Activated naive CD4-positive, alpha-beta T cell treated with anti-CD3 and anti-CD28 coated beads for 36 hours (primary cell): ENCODE measurements around the gene CHRNA5. TPM values are rescaled to one million over a fixed set of nuclear protein-coding genes. Genes with fewer than 3 reads are reported as not detected.
"Not testable (repeated sequence)": the region's sequence is repeated elsewhere in the genome, so short reads cannot be mapped to it uniquely, and the experiment has no call there.

ENCODE experiments used
- CTCF ChIA-PET: fragments of 350-600 bp; sonication (Branson Sonifier 250); formaldehyde crosslinking; loops from one replicate; lab custom pipeline; 2021; ENCODE audit warnings: antibody characterized with exemption; lab: Charles Lee
- DNase-seq: peaks from one replicate; pipeline ENCODE4 v3.0.0-alpha.2; 2020
- H3K27ac Mint-ChIP-seq: one replicate; pipeline ENCODE4 v1.8.0; 2021; ENCODE audit warnings: mild to moderate bottlenecking, mixed read lengths
- H3K27me3 Mint-ChIP-seq: one replicate; pipeline ENCODE4 v1.8.0; 2021; ENCODE audit warnings: low read depth, mixed read lengths
- H3K36me3 Mint-ChIP-seq: one replicate; pipeline ENCODE4 v1.8.0; 2021; ENCODE audit warnings: low read depth, mixed read lengths
- H3K4me1 Mint-ChIP-seq: one replicate; pipeline ENCODE4 v1.8.0; 2021; ENCODE audit warnings: low read depth, mixed read lengths
- H3K4me3 Mint-ChIP-seq: one replicate; pipeline ENCODE4 v1.8.0; 2021; ENCODE audit warnings: mild to moderate bottlenecking, moderate library complexity, mixed read lengths
- H3K9me3 Mint-ChIP-seq: one replicate; pipeline ENCODE4 v1.8.0; 2021; ENCODE audit warnings: mixed read lengths
- intact Hi-C: fragments of 100-400 bp; cut with micrococcal nuclease; formaldehyde crosslinking; loops from one replicate; pipeline ENCODE4 v1.15.1; 2023
- total RNA-seq, 2 experiments: library from RNA; stranded (reverse); gene quantifications; one replicate each; pipeline ENCODE4 v1.2.3, GENCODE V29; 2021

CHRNA5 gene
- total RNA-seq, 2 experiments from 2014 or later: 1.1 to 1.5 TPM

DNA sequence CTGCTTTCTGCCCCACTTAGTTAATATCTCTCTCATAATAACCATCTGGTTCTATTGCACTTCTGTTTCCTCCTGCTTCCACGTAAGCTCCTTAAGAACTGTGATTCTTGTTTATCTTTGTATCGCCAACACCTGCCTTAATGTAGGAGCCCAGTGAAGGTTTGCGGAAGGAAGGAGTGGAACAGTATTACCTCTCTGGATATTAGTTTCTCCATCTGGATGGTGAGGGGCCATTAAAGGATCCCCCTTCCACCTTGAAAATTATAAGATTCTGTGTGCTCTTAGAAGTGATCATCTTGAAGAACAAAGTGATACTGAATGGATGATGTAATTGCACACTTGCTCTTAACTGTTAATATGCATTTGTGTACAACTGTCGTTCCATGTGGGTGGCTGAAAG is 2.2 kb downstream of the CHRNA5 start:
- Mint-ChIP-seq H3K27ac (no peak overlapping the region), H3K9me3 (no peaks in the 10 kb centered on the region), H3K27me3 (peaks cover 38% of the 10 kb centered on the region), H3K4me1 (peaks cover 24% of the 10 kb centered on the region), H3K36me3 (no peaks in the 10 kb centered on the region), H3K4me3 (no peak overlapping the region)
- DNase-seq: no peak
- CTCF ChIA-PET: no interaction called here
- intact Hi-C loops: loop anchor here (2.0 kb wide), 1 partner anchor 27 kb away; the partner anchor contains the start of gene PSMA4

GRCh38 chr15:78570710-78571109 is 5.4 kb downstream of the CHRNA5 start:
- no peak for DNase-seq
- intact Hi-C loops: no loop called here
- no peaks in the 10 kb centered on the region for H3K36me3 Mint-ChIP-seq
- H3K9me3 Mint-ChIP-seq: no peaks in the 10 kb centered on the region
- H3K4me3 Mint-ChIP-seq: no peak overlapping the region
- CTCF ChIA-PET: no interaction called here
- H3K27ac Mint-ChIP-seq: no peak overlapping the region
- peaks cover 15% of the 10 kb centered on the region for H3K4me1 Mint-ChIP-seq
- peaks cover 22% of the 10 kb centered on the region for H3K27me3 Mint-ChIP-seq

- CTCF ChIA-PET: no interaction called here
- no peak for DNase-seq
- H3K27ac Mint-ChIP-seq: no peak overlapping the region
- H3K4me3 Mint-ChIP-seq: no peak overlapping the region
- H3K27me3 Mint-ChIP-seq: peaks cover 16% of the 10 kb centered on the region
- H3K9me3 Mint-ChIP-seq: no peaks in the 10 kb centered on the region
- no peaks in the 10 kb centered on the region for H3K36me3 Mint-ChIP-seq
- H3K4me1 Mint-ChIP-seq: peaks cover 10% of the 10 kb centered on the region
- intact Hi-C loops: no loop called here
Observed at GRCh38 chr15:78571382-78571781, 6.1 kb downstream of the CHRNA5 start.

DNA sequence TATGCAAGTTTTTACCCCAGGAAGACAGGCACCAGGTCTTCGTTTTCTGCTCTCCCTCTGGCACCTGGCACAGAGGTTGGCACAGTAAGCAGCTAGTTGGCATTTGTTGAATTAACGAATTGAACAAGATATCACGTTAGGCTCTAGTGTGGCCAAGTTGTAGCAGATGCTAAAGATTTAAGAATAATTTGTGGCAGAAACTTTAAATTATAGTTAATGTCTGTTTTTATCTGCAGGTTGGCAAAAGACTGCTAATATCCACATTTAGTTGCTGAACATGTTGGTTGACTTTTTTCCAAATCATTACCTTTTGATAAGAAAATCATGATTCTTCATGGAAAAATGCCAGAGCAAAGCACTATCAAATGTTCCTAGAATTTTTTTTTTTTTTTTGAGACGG is 8.1 kb downstream of the CHRNA5 start:
- CTCF ChIA-PET: no interaction called here
- no peak for DNase-seq
- intact Hi-C loops: no loop called here
- Mint-ChIP-seq H3K27ac (no peak overlapping the region), H3K27me3 (peaks cover 5% of the 10 kb centered on the region), H3K36me3 (no peaks in the 10 kb centered on the region), H3K9me3 (no peaks in the 10 kb centered on the region), H3K4me1 (peaks cover 2% of the 10 kb centered on the region), H3K4me3 (no peak overlapping the region)

DNA sequence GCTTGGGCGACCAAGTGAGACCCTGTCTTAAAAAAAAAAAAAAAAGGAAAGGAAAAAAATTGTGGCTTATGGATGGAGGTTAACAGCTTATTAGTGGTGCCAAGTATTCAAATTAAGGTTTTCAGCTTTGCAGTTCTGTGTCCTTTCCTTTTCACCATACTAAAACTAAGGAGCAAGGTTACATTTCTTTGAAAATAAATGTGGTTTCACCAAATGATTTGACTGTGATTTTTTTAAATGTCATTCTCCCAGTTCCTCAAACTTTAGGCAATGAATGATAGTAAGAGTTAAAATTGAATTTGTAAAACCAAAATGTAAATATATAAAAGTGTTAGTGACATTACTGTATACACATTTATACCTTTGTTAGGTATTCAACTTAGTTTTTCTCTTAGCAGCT is 9.6 kb downstream of the CHRNA5 start:
- Mint-ChIP-seq H3K9me3 (no peaks in the 10 kb centered on the region), H3K36me3 (no peaks in the 10 kb centered on the region), H3K4me3 (no peak overlapping the region), H3K4me1 (no peaks in the 10 kb centered on the region), H3K27me3 (peaks cover 5% of the 10 kb centered on the region), H3K27ac (no peak overlapping the region)
- intact Hi-C loops: no loop called here
- CTCF ChIA-PET: interaction anchor here (0.7 kb wide), 1 partner anchor 25 kb away, joined by 3 read pairs; no protein-coding TSS in a partner anchor
- DNase-seq: no peak

GRCh38 chr15:78597583-78597982 is 32.3 kb downstream of the CHRNA5 start:
- no peak for DNase-seq
- Mint-ChIP-seq H3K9me3 (no peaks in the 10 kb centered on the region), H3K27me3 (no peaks in the 10 kb centered on the region), H3K27ac (no peak overlapping the region), H3K4me3 (no peak overlapping the region), H3K36me3 (no peaks in the 10 kb centered on the region), H3K4me1 (peaks cover 2% of the 10 kb centered on the region)
- intact Hi-C loops: no loop called here
- CTCF ChIA-PET: no interaction called here

- H3K27ac Mint-ChIP-seq: no peak overlapping the region
- intact Hi-C loops: no loop called here
- H3K27me3 Mint-ChIP-seq: no peaks in the 10 kb centered on the region
- CTCF ChIA-PET: no interaction called here
- no peak for DNase-seq
- H3K9me3 Mint-ChIP-seq: no peaks in the 10 kb centered on the region
- H3K36me3 Mint-ChIP-seq: no peaks in the 10 kb centered on the region
- H3K4me1 Mint-ChIP-seq: peaks cover 2% of the 10 kb centered on the region
- no peak overlapping the region for H3K4me3 Mint-ChIP-seq
Observed at GRCh38 chr15:78598348-78598747, 33.0 kb downstream of the CHRNA5 start.

- CTCF ChIA-PET: no interaction called here
- H3K4me1 Mint-ChIP-seq: peaks cover 2% of the 10 kb centered on the region
- H3K4me3 Mint-ChIP-seq: no peak overlapping the region
Observed at GRCh38 chr15:78599189-78599588, 33.9 kb downstream of the CHRNA5 start.

DNA sequence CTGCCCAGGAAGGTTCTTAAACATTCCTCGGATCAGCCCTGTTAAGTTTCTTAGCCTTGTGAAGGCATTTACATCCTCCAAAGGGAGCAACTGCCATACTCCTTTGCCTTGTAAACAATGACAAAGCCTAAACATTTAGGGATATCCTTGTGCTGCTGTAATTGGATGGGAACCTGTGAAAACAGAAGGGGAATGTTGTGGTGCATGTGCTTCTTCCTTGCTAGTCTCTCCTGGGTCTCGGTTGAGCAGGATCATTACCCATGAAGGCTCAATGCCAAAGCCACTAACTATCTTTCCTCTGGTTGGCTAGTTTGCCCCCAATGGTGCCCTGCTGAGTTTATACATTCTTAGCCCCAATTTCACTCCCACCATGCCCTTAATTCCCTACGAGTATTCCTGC is 38.1 kb downstream of the CHRNA5 start:
- no peak for DNase-seq
- intact Hi-C loops: no loop called here
- H3K36me3 Mint-ChIP-seq: no peaks in the 10 kb centered on the region
- CTCF ChIA-PET: no interaction called here
- H3K9me3 Mint-ChIP-seq: no peaks in the 10 kb centered on the region
- H3K27ac Mint-ChIP-seq: no peak overlapping the region
- no peak overlapping the region for H3K4me3 Mint-ChIP-seq
- H3K4me1 Mint-ChIP-seq: no peaks in the 10 kb centered on the region
- peaks cover 6% of the 10 kb centered on the region for H3K27me3 Mint-ChIP-seq

More at GRCh38 chr15:78599189-78599588, 33.9 kb downstream of the CHRNA5 start:
- intact Hi-C loops: no loop called here
- Mint-ChIP-seq H3K27ac (no peak overlapping the region), H3K36me3 (no peaks in the 10 kb centered on the region), H3K27me3 (peaks cover 3% of the 10 kb centered on the region), H3K9me3 (no peaks in the 10 kb centered on the region)
- no peak for DNase-seq

DNA sequence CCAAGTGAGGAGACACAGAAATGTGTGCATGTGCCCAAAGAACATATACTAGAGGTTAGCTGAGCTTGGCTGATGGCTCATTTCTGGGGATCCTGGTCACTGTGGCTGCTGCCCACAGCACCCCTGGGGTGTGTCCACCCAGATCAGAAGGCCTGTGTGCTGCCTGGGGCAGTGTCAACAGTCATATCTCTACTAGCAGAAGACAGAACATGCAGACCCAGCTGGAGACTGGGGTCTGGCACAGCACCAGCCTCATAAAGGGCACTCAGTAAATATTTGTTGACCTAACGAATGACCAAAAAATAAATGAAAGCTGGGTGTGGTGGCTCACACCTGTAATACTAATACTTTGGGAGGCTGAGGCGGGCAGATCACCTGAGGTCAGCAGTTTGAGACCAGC is 39.1 kb downstream of the CHRNA5 start:
- CTCF ChIA-PET: no interaction called here
- H3K36me3 Mint-ChIP-seq: no peaks in the 10 kb centered on the region
- H3K27ac Mint-ChIP-seq: no peak overlapping the region
- no peaks in the 10 kb centered on the region for H3K9me3 Mint-ChIP-seq
- no peak for DNase-seq
- intact Hi-C loops: no loop called here
- peaks cover 6% of the 10 kb centered on the region for H3K27me3 Mint-ChIP-seq
- H3K4me1 Mint-ChIP-seq: no peaks in the 10 kb centered on the region
- no peak overlapping the region for H3K4me3 Mint-ChIP-seq

GRCh38 chr15:78605201-78605600 is 39.9 kb downstream of the CHRNA5 start:
- Mint-ChIP-seq H3K4me3 (no peak overlapping the region), H3K4me1 (no peaks in the 10 kb centered on the region), H3K27me3 (peaks cover 6% of the 10 kb centered on the region), H3K9me3 (no peaks in the 10 kb centered on the region), H3K27ac (no peak overlapping the region), H3K36me3 (no peaks in the 10 kb centered on the region)
- no peak for DNase-seq
- intact Hi-C loops: no loop called here
- CTCF ChIA-PET: no interaction called here

DNA sequence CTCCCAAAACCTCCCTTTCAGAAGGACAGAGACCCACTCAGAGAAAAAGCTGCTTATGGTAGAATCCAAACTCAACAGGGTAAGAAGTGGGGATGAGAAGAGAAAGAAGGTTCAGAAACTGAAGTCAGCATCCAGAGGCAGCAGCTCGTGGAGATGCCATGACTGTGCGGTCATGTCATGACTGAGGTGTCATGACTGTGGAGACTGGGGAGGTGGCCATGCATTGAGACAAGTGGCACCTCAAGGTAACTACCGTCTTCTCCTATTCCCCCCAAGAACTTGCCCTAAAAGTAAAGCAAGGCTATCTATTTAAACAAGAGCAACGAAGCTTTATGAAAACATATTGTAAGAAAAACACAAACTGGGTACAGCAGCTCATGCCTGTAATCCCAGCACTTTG is 40.4 kb downstream of the CHRNA5 start:
- H3K27ac Mint-ChIP-seq: no peak overlapping the region
- DNase-seq: no peak
- no peaks in the 10 kb centered on the region for H3K9me3 Mint-ChIP-seq
- H3K4me3 Mint-ChIP-seq: no peak overlapping the region
- CTCF ChIA-PET: no interaction called here
- H3K27me3 Mint-ChIP-seq: peaks cover 6% of the 10 kb centered on the region
- H3K4me1 Mint-ChIP-seq: no peaks in the 10 kb centered on the region
- intact Hi-C loops: no loop called here
- no peaks in the 10 kb centered on the region for H3K36me3 Mint-ChIP-seq

DNA sequence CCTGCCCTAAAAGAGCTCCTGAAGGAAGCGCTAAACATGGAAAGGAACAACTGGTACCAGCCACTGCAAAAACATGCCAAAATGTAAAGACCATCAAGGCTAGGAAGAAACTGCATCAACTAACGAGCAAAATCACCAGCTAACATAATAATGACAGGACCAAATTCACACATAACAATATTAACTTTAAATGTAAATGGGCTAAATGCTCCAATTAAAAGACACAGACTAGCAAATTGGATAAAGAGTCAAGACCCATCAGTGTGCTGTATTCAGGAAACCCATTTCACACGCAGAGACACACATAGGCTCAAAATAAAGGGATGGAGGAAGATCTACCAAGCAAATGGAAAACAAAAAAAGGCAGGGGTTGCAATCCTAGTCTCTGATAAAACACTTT is 44.2 kb downstream of the CHRNA5 start:
- H3K4me1 Mint-ChIP-seq, H3K4me3 Mint-ChIP-seq, H3K36me3 Mint-ChIP-seq, H3K27me3 Mint-ChIP-seq, H3K9me3 Mint-ChIP-seq, CTCF ChIA-PET, H3K27ac Mint-ChIP-seq, intact Hi-C loops, DNase-seq: not testable (repeated sequence)
